Measurements from ENCODE around the gene GATD1. TPM values are rescaled to one million over a fixed set of nuclear protein-coding genes. Genes with fewer than 3 reads are reported as not detected.

Gene GATD1
- total RNA-seq, 1 donor from 2014 or later: 63.3 TPM

- Mint-ChIP-seq H3K4me3 (no peak overlapping the region), H3K27ac (no peak overlapping the region)
- CTCF ChIA-PET: no interaction called here
Measured at GRCh38 chr11:802018-802617, 24.8 kb upstream of the GATD1 start.

GRCh38 chr11:801097-801780, 24.0 kb upstream of the GATD1 start:
- DNase-seq (no peak), ATAC-seq (ENCODE audit: low read depth) (no peak)
- Mint-ChIP-seq H3K36me3 (ENCODE audit: low read depth) (peaks cover 2% of the 10 kb centered on the region), H3K4me1 (peaks cover 22% of the 10 kb centered on the region), H3K27me3 (no peaks in the 10 kb centered on the region), H3K27ac (no peak overlapping the region), H3K9me3 (no peaks in the 10 kb centered on the region), H3K4me3 (no peak overlapping the region)
- intact Hi-C loops (cut with micrococcal nuclease): no loop called here
- POLR2A ChIA-PET: interaction anchor here (0.6 kb wide), 1 partner anchor 100 kb away, joined by 3 read pairs; no protein-coding TSS in a partner anchor
- no peak for TF ChIP-seq CTCF (IDR thresholded peaks at IDR 0.05)
- CTCF ChIA-PET: no interaction called here

More at GRCh38 chr11:802018-802617, 24.8 kb upstream of the GATD1 start:
- H3K4me1 Mint-ChIP-seq: peaks cover 13% of the 10 kb centered on the region
- POLR2A ChIA-PET: no interaction called here
- H3K36me3 Mint-ChIP-seq (ENCODE audit: low read depth): peaks cover 2% of the 10 kb centered on the region
- no peaks in the 10 kb centered on the region for H3K9me3 Mint-ChIP-seq
- DNase-seq: no peak
- no peak for ATAC-seq (ENCODE audit: low read depth)
- TF ChIP-seq CTCF (IDR thresholded peaks at IDR 0.05): no peak
- no peaks in the 10 kb centered on the region for H3K27me3 Mint-ChIP-seq
- intact Hi-C loops (cut with micrococcal nuclease): no loop called here

- no peak overlapping the region for H3K4me3 Mint-ChIP-seq
- no peak for TF ChIP-seq CTCF (IDR thresholded peaks at IDR 0.05)
- POLR2A ChIA-PET: no interaction called here
- H3K27ac Mint-ChIP-seq: no peak overlapping the region
- H3K27me3 Mint-ChIP-seq: no peaks in the 10 kb centered on the region
- CTCF ChIA-PET: no interaction called here
- H3K36me3 Mint-ChIP-seq (ENCODE audit: low read depth): peaks cover 4% of the 10 kb centered on the region
- ATAC-seq (ENCODE audit: low read depth): no peak
- intact Hi-C loops (cut with micrococcal nuclease): no loop called here
- peaks cover 24% of the 10 kb centered on the region for H3K4me1 Mint-ChIP-seq
- H3K9me3 Mint-ChIP-seq: no peaks in the 10 kb centered on the region
- DNase-seq: no peak
Measured at GRCh38 chr11:800473-800872, 23.2 kb upstream of the GATD1 start.

GRCh38 chr11:799641-800316, 22.5 kb upstream of the GATD1 start:
- peaks cover 28% of the 10 kb centered on the region for H3K4me1 Mint-ChIP-seq
- ChIA-PET CTCF (no interaction called here), POLR2A (interaction anchor here (1.5 kb wide), 1 partner anchor 9 kb away, joined by 7 read pairs; the partner anchor contains the start of gene RPLP2)
- intact Hi-C loops (cut with micrococcal nuclease): loop anchor here (5.0 kb wide), 2 partner anchors 33 to 723 kb away; partner anchors contain the start of gene CD151
- H3K27ac Mint-ChIP-seq: no peak overlapping the region
- DNase-seq (no peak), ATAC-seq (ENCODE audit: low read depth) (no peak)
- no peaks in the 10 kb centered on the region for H3K27me3 Mint-ChIP-seq
- H3K9me3 Mint-ChIP-seq: no peaks in the 10 kb centered on the region
- no peak for TF ChIP-seq CTCF (IDR thresholded peaks at IDR 0.05)
- H3K36me3 Mint-ChIP-seq (ENCODE audit: low read depth): peaks cover 4% of the 10 kb centered on the region
- H3K4me3 Mint-ChIP-seq: no peak overlapping the region

Measured in activated B cell treated with CpG ODN at 0.5 μM for 24 hours (primary cell).